HUES6 (cell line): ENCODE measurements around the gene KRT4.

Experiments
- H3K27ac ChIP-seq: 2 replicates; pipeline ENCODE4 v1.7.0; 2013; ENCODE audit warnings: low read depth, mild to moderate bottlenecking, low read length, inconsistent platforms
- H3K27me3 ChIP-seq: 2 replicates; pipeline ENCODE4 v1.6.1; 2013; ENCODE audit warnings: low read length; ENCODE audit not compliant: control insufficient read depth, insufficient read depth
- H3K36me3 ChIP-seq: 2 replicates; pipeline ENCODE4 v1.6.1; 2013; ENCODE audit warnings: low read length; ENCODE audit not compliant: control insufficient read depth, insufficient read depth
- H3K4me1 ChIP-seq: 2 replicates; pipeline ENCODE4 v1.6.1; 2013; ENCODE audit warnings: low read length; ENCODE audit not compliant: control insufficient read depth, insufficient read depth
- H3K4me3 ChIP-seq: 2 replicates; pipeline ENCODE4 v1.5.1; 2013; ENCODE audit warnings: low read depth, low read length
- H3K9ac ChIP-seq: one replicate; pipeline ENCODE4 v1.6.1; 2013; ENCODE audit warnings: mild to moderate bottlenecking, low read length
- H3K9me3 ChIP-seq: 2 replicates; pipeline ENCODE4 v1.6.1; 2013; ENCODE audit warnings: low read depth, low read length; ENCODE audit not compliant: control insufficient read depth, insufficient read depth

The KRT4 gene

GRCh38 chr12:52788192-52788875 is 25.6 kb downstream of the KRT4 start:
- Histone ChIP-seq H3K4me1 (no peaks in the 10 kb centered on the region), H3K27me3 (peaks cover 6% of the 10 kb centered on the region; the same call in 1 of the 2 replicates), H3K4me3 (no peak overlapping the region), H3K9me3 (no peaks in the 10 kb centered on the region), H3K9ac (no peak overlapping the region), H3K36me3 (no peaks in the 10 kb centered on the region), H3K27ac (no peak overlapping the region)

- H3K27me3 ChIP-seq, result peaks cover 7% of the 10 kb centered on the region
- no peak overlapping the region for H3K27ac ChIP-seq
- H3K4me3 ChIP-seq, result no peak overlapping the region
- no peaks in the 10 kb centered on the region for H3K4me1 ChIP-seq
- H3K36me3 ChIP-seq, result no peaks in the 10 kb centered on the region
- H3K9ac ChIP-seq, result no peak overlapping the region
- no peaks in the 10 kb centered on the region for H3K9me3 ChIP-seq
These were observed 26.4 kb downstream of the KRT4 start for GRCh38 chr12:52787324-52788191.

GRCh38 chr12:52784909-52785308 is 29.0 kb downstream of the KRT4 start:
- no peaks in the 10 kb centered on the region for H3K36me3 ChIP-seq
- no peaks in the 10 kb centered on the region for H3K4me1 ChIP-seq
- H3K27me3 ChIP-seq, result peaks cover 25% of the 10 kb centered on the region
- H3K9me3 ChIP-seq, result no peaks in the 10 kb centered on the region
- no peak overlapping the region for H3K4me3 ChIP-seq
- H3K27ac ChIP-seq, result no peak overlapping the region
- no peak overlapping the region for H3K9ac ChIP-seq

- no peak overlapping the region for H3K4me3 ChIP-seq
- H3K27ac ChIP-seq, result no peak overlapping the region
- no peaks in the 10 kb centered on the region for H3K9me3 ChIP-seq
- peaks cover 29% of the 10 kb centered on the region for H3K27me3 ChIP-seq
- H3K36me3 ChIP-seq, result no peaks in the 10 kb centered on the region
- H3K9ac ChIP-seq, result no peak overlapping the region
- H3K4me1 ChIP-seq, result no peaks in the 10 kb centered on the region
These were observed 30.2 kb downstream of the KRT4 start for GRCh38 chr12:52783563-52784316.

- H3K27me3 ChIP-seq, result peaks cover 32% of the 10 kb centered on the region
- H3K27ac ChIP-seq, result no peak overlapping the region
- H3K4me1 ChIP-seq, result no peaks in the 10 kb centered on the region
- no peaks in the 10 kb centered on the region for H3K9me3 ChIP-seq
- H3K36me3 ChIP-seq, result no peaks in the 10 kb centered on the region
- no peak overlapping the region for H3K9ac ChIP-seq
- no peak overlapping the region for H3K4me3 ChIP-seq
These were observed 31.4 kb downstream of the KRT4 start for GRCh38 chr12:52782502-52782901.

- no peak overlapping the region for H3K4me3 ChIP-seq
- H3K9ac ChIP-seq, result no peak overlapping the region
- H3K4me1 ChIP-seq, result no peaks in the 10 kb centered on the region
- H3K27ac ChIP-seq, result no peak overlapping the region
- no peaks in the 10 kb centered on the region for H3K9me3 ChIP-seq
- H3K36me3 ChIP-seq, result no peaks in the 10 kb centered on the region
- peaks cover 38% of the 10 kb centered on the region for H3K27me3 ChIP-seq
These were observed 32.4 kb downstream of the KRT4 start for GRCh38 chr12:52781399-52782082.

GRCh38 chr12:52779914-52780313 is 34.0 kb downstream of the KRT4 start:
- Histone ChIP-seq H3K27me3 (peaks cover 37% of the 10 kb centered on the region), H3K4me3 (no peak overlapping the region), H3K9me3 (no peaks in the 10 kb centered on the region), H3K36me3 (no peaks in the 10 kb centered on the region), H3K9ac (no peak overlapping the region), H3K27ac (no peak overlapping the region), H3K4me1 (no peaks in the 10 kb centered on the region)

GRCh38 chr12:52778833-52779232 is 35.1 kb downstream of the KRT4 start:
- H3K4me1 ChIP-seq, result no peaks in the 10 kb centered on the region
- no peak overlapping the region for H3K9ac ChIP-seq
- no peak overlapping the region for H3K27ac ChIP-seq
- H3K9me3 ChIP-seq, result no peaks in the 10 kb centered on the region
- H3K36me3 ChIP-seq, result no peaks in the 10 kb centered on the region
- peaks cover 35% of the 10 kb centered on the region for H3K27me3 ChIP-seq
- H3K4me3 ChIP-seq, result no peak overlapping the region

GRCh38 chr12:52777566-52777965 is 36.4 kb downstream of the KRT4 start:
- Histone ChIP-seq H3K27me3 (peaks cover 34% of the 10 kb centered on the region), H3K4me3 (no peak overlapping the region), H3K36me3 (no peaks in the 10 kb centered on the region), H3K27ac (no peak overlapping the region), H3K4me1 (no peaks in the 10 kb centered on the region), H3K9me3 (no peaks in the 10 kb centered on the region), H3K9ac (no peak overlapping the region)

- Histone ChIP-seq H3K9ac (no peak within 1 kb of the TSS), H3K27me3 (peaks cover 32% of the 10 kb centered on the region), H3K4me3 (no peak within 1 kb of the TSS), H3K9me3 (no peaks in the 10 kb centered on the region), H3K4me1 (no peaks in the 10 kb centered on the region), H3K36me3 (no peaks in the 10 kb centered on the region), H3K27ac (no peak within 1 kb of the TSS)
These were observed 37.0 kb downstream of the KRT4 start, which contains the start of gene KRT76 for GRCh38 chr12:52776913-52777395. KRT76 (minus strand) TSS chr12:52777345; CDS start chr12:52777291, 54 bp downstream.
